Activated naive CD4-positive, alpha-beta T cell treated with anti-CD3 and anti-CD28 coated beads for 36 hours (primary cell): ENCODE data around the gene EGFL7. TPM values are rescaled to one million over a fixed set of nuclear protein-coding genes. Genes with fewer than 3 reads are reported as not detected.

ENCODE experiments used
- CTCF ChIA-PET: fragments of 350-600 bp; sonication (Branson Sonifier 250); formaldehyde crosslinking; loops from one replicate; lab custom pipeline; 2021; ENCODE audit warnings: antibody characterized with exemption; lab: Charles Lee
- DNase-seq: peaks from one replicate; pipeline ENCODE4 v3.0.0-alpha.2; 2020
- H3K27ac Mint-ChIP-seq: one replicate; pipeline ENCODE4 v1.8.0; 2021; ENCODE audit warnings: mild to moderate bottlenecking, mixed read lengths
- H3K27me3 Mint-ChIP-seq: one replicate; pipeline ENCODE4 v1.8.0; 2021; ENCODE audit warnings: low read depth, mixed read lengths
- H3K36me3 Mint-ChIP-seq: one replicate; pipeline ENCODE4 v1.8.0; 2021; ENCODE audit warnings: low read depth, mixed read lengths
- H3K4me1 Mint-ChIP-seq: one replicate; pipeline ENCODE4 v1.8.0; 2021; ENCODE audit warnings: low read depth, mixed read lengths
- H3K4me3 Mint-ChIP-seq: one replicate; pipeline ENCODE4 v1.8.0; 2021; ENCODE audit warnings: mild to moderate bottlenecking, moderate library complexity, mixed read lengths
- H3K9me3 Mint-ChIP-seq: one replicate; pipeline ENCODE4 v1.8.0; 2021; ENCODE audit warnings: mixed read lengths
- intact Hi-C: fragments of 100-400 bp; cut with micrococcal nuclease; formaldehyde crosslinking; loops from one replicate; pipeline ENCODE4 v1.15.1; 2023
- total RNA-seq, 2 experiments: library from RNA; stranded (reverse); gene quantifications; one replicate each; pipeline ENCODE4 v1.2.3, GENCODE V29; 2021

The EGFL7 gene
- total RNA-seq, 2 experiments from 2014 or later, result 0.25 to 0.52 TPM

DNA sequence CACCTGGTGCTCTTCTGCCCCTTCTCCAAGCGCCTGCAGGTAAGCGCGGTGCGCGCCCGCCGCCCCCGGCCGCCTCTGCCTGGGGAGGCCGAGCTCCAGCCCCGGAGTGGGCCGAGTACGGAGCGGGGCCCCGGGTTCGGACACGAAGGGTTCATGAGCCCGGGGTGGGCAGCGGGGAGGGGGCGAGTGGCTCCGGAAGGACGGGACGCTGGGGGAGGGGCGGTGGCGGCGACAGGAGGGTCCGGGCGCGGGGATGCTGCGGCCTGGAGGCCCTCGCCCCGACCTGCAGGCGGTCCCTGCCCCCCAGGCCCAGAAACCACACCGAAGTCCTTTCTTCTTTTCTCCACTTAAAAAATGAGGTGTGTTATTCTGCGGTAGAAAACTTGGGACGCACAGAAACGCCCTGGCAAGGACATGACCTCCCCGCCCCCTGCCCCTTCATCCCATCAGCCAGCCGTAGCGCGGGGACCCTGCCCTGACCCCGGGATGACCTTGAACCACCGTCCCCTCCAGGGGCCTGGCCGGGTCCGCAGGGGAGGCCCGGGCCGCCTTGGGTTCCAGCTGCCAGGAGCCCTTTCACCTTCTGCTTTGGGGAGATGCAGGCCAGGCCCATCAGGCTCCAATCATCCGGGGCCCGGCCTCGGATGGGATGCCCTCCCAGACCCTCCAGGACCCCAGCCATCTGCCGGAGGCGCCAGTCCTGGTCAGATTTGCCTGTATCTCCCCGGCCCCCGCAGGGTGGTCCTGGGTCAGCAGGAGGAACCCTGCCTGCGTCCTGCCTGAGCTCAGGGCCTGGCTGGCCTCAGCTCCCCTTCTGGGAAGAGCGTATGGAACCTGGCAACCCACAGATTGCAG, 50.2 kb downstream of the EGFL7 start:
- Mint-ChIP-seq H3K36me3 (no peaks in the 10 kb centered on the region), H3K27ac (no peak overlapping the region), H3K4me1 (peaks cover 4% of the 10 kb centered on the region), H3K27me3 (peaks cover 31% of the 10 kb centered on the region), H3K9me3 (no peaks in the 10 kb centered on the region), H3K4me3 (no peak overlapping the region)
- DNase-seq, result no peak
- CTCF ChIA-PET, result interaction anchor here (1.0 kb wide), 2 partner anchors 14 to 75 kb away, joined by 3 read pairs; no protein-coding TSS in a partner anchor
- intact Hi-C loops, result no loop called here

DNA sequence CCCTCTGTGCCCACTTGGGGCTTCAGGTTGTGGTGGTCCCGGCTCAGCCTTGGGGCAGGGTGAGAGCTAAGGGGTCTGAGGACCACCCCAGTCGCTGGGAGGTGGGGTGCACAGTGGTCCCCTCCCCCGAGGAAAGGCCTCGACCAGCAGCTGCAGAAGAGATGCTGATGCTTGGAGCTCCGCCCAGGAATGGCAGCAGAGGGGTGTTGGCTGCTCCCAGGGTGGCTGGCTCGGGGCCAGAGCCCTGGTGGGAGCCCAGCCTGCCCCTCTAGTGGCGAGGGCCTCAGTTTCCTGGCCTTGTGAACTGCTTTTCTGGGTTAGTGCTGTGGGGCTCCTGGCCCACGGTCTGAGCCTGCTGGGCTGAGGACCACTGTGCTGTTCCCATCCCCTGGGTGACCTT, 50.8 kb downstream of the EGFL7 start:
- DNase-seq, result no peak
- Mint-ChIP-seq H3K36me3 (no peaks in the 10 kb centered on the region), H3K27ac (no peak overlapping the region), H3K27me3 (peaks cover 29% of the 10 kb centered on the region), H3K4me3 (no peak overlapping the region), H3K9me3 (no peaks in the 10 kb centered on the region), H3K4me1 (peaks cover 4% of the 10 kb centered on the region)
- intact Hi-C loops, result no loop called here
- CTCF ChIA-PET, result interaction anchor here (1.0 kb wide), 2 partner anchors 14 to 74 kb away, joined by 3 read pairs; no protein-coding TSS in a partner anchor

DNA sequence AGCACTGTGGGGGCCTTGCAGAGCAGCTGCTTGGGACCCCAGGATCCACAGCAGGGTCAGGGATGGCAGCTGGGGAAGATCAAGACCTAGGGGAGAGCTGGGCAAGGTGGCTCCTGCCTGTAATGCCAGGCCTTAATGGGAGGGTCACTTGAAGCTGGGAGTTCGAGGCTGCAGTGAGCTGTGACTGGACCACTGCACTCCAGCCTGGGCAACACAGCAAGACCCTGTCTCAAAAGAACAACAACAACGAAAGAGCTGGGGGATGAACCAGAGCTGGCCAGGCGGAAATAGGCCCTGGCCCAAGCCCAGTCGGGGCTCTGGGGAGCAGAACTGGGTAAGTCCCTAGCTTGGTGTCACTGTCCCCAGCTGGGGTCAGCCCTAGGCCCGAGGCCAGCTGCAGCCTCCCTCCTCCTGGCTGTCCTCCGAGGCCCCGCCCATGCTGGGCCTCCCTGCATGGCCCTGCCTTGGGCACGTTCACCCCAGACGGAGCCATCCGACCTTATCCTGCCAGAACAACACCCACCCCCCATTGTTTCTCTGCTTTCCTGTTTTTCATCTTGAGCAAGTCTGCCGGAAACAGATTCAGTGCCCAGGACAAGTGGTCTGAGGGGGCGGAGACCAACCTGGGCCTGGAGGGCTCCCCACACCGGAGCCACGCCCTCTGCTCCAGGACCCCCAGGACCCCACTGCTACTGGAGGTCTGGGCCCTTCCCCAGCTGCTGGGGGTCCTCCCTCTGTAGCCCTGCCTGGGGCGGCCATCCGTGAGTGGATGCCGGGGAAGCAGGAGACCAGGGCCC, 51.6 kb downstream of the EGFL7 start:
- intact Hi-C loops, result no loop called here
- CTCF ChIA-PET, result interaction anchor here (0.8 to 1.0 kb wide), 2 partner anchors 8 to 73 kb away, joined by 3 read pairs; no protein-coding TSS in a partner anchor
- Mint-ChIP-seq H3K4me1 (peaks cover 4% of the 10 kb centered on the region), H3K27ac (no peak overlapping the region), H3K9me3 (no peaks in the 10 kb centered on the region), H3K4me3 (no peak overlapping the region), H3K36me3 (no peaks in the 10 kb centered on the region), H3K27me3 (peaks cover 29% of the 10 kb centered on the region)
- no peak for DNase-seq

DNA sequence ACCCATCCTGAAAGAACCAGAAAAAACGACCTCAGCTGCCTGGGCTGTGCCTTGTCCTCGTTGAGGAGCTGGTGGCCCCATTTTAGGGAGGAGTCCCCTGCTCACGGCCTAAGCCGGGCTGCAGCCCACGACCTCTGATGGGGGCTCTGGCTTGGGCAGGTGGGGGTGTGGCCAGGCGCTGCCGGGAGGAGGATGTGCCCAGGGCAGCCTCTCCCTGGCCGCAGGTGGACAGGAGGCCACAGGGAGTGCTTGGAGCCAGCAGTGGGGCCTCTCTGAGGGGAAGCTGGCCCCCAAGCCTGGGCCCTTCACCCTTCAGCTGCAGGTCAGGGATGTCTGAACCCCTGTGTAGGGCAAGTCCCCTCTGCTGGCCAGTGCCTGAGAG, 52.2 kb downstream of the EGFL7 start:
- H3K4me3 Mint-ChIP-seq, result no peak overlapping the region
- H3K9me3 Mint-ChIP-seq, result no peaks in the 10 kb centered on the region
- intact Hi-C loops, result no loop called here
- H3K27ac Mint-ChIP-seq, result no peak overlapping the region
- H3K4me1 Mint-ChIP-seq, result peaks cover 4% of the 10 kb centered on the region
- no peak for DNase-seq
- peaks cover 29% of the 10 kb centered on the region for H3K27me3 Mint-ChIP-seq
- CTCF ChIA-PET, result interaction anchor here (0.8 kb wide), 1 partner anchor 8 kb away, joined by 3 read pairs; no protein-coding TSS in a partner anchor
- no peaks in the 10 kb centered on the region for H3K36me3 Mint-ChIP-seq

DNA sequence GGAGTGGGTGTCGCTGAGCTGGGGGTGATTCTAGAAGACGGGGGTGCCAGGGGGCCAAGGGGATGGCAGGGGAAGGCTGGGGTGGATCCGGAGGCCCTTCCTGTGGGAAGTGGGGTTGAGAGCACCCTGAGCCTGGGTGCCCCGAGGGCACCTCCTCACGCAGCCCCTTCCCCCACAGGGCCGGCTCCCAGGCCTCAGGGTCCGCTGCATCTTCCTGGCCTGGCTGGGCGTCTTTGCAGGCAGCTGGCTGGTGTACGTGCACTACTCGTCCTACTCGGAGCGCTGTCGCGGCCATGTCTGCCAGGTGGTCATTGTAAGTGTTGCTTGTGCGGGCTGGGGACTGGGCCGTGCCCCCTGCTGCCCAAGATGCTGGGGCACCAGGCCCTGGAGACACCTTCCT, 54.7 kb downstream of the EGFL7 start:
- intact Hi-C loops, result no loop called here
- CTCF ChIA-PET, result interaction anchor here (0.6 kb wide), 1 partner anchor 279 kb away, joined by 3 read pairs; no protein-coding TSS in a partner anchor
- no peak for DNase-seq

DNA sequence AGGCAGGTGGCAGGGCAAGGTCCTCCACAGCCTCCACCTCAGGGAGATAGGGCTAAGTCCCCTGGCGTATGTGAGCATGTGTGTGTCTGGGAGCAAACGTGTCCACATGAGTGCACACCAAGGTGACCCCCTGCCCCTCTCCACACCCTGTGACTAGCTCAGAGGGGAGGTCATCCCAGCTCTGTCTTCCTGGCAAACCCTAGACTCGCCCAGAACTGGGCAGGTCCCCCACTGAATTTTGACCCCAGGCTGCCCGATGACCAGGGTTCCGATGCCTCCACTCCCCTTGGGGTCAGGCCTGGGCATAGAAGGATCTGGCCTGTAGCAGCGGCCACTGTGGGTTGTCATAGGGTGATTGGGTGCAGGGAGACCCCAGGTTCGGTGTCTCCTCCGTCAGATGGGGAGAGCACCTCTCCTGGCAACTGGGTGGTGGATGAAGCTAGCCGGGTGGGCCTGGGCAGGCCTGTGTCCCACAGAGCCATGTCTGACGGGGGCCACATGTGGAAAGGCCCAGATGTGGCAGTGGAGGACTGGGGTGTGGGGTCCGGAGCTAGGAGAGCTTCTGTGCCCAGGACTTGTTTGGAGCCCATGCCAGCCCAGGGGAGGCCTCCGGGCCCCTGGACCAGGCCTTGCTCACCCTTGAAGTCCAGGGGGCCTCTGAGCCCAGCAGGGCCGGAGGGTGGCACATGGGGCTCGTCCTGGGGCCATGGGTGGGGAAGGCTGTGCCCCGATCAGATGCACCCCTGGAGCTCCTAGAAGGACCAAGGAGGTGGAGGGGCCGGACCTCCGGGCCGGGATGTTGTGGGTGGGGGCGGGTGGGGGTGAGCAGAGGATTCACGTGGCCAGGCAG, 55.9 kb downstream of the EGFL7 start:
- intact Hi-C loops, result no loop called here
- peaks cover 12% of the 10 kb centered on the region for H3K27me3 Mint-ChIP-seq
- H3K36me3 Mint-ChIP-seq, result peaks cover 3% of the 10 kb centered on the region
- CTCF ChIA-PET, result no interaction called here
- DNase-seq, result no peak
- H3K4me1 Mint-ChIP-seq, result peaks cover 4% of the 10 kb centered on the region
- no peaks in the 10 kb centered on the region for H3K9me3 Mint-ChIP-seq
- H3K27ac Mint-ChIP-seq, result no peak overlapping the region
- H3K4me3 Mint-ChIP-seq, result no peak overlapping the region

More for the DNA sequence above, 54.7 kb downstream of the EGFL7 start:
- no peaks in the 10 kb centered on the region for H3K9me3 Mint-ChIP-seq
- peaks cover 15% of the 10 kb centered on the region for H3K27me3 Mint-ChIP-seq
- no peak overlapping the region for H3K27ac Mint-ChIP-seq
- H3K4me3 Mint-ChIP-seq, result no peak overlapping the region
- peaks cover 3% of the 10 kb centered on the region for H3K4me1 Mint-ChIP-seq
- peaks cover 1% of the 10 kb centered on the region for H3K36me3 Mint-ChIP-seq

DNA sequence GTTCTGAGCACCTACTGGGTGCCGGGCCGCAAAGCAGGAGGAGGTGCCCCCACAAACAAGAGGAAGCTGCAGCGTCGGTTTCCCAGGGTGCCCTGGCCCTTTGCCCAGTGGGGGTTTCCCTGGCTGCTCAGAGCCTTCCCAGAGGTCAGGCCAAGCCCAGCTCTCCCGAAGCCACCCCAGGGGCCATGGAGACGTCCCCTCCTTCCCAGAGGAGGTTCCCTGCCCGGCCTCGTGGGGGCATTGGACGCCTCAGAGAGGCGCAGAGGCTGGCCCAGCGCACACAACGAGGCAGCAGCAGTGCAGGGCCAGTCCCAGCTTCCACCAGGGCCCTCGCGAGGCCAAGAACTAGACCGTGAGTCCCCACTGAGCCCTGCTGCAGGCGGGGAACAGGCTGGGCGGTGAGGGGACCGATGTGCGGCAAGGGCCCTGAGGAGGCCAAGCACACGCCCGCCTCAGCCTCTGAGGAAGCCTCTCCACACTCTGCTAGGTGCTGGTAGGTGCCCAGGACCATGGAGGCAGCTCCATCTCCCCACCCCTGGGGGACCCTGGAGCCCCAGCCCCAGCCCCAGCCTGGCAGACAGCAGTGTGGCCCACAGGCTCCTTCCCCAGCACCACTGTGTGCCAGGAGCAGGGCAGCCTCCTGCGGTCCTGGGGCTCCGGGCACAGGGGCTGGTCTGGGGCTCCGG, 56.6 kb downstream of the EGFL7 start:
- Mint-ChIP-seq H3K9me3 (no peaks in the 10 kb centered on the region), H3K27me3 (peaks cover 6% of the 10 kb centered on the region), H3K27ac (no peak overlapping the region), H3K36me3 (peaks cover 10% of the 10 kb centered on the region), H3K4me1 (peaks cover 10% of the 10 kb centered on the region), H3K4me3 (no peak overlapping the region)
- DNase-seq, result no peak
- intact Hi-C loops, result no loop called here
- CTCF ChIA-PET, result no interaction called here

DNA sequence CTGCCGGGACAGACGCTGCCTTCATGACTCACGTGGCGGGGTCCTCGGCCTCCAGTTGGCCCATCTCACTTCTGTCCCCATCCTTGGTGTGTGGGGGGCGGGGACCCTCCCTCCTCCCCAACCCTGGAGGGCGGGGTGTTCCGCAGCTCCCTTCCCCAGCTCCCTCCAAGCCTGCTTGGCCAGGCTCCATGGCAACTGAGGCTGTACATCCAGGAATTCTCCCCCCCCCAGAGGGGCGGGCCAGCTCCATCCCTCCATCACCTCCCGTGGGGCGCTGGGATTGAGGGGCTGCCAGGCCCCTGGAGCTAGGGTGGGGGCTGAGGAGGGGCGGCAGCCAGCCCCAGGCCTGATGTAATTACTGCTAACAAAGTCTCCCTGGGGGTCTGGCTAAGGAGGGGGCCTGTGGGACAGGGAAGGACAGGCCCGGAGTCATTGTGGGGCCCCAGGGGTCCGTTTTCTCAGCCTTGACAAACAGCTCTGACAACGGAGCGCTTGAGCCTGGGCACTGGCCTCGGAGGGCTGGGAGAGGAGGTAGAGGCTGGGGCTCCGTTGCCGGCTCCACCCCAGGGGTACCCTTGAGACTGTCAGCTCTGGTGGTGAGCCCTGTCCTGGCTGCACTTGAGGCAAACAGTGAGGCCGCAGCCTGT, 57.7 kb downstream of the EGFL7 start:
- peaks cover 17% of the 10 kb centered on the region for H3K4me1 Mint-ChIP-seq
- H3K27me3 Mint-ChIP-seq, result peaks cover 4% of the 10 kb centered on the region
- H3K36me3 Mint-ChIP-seq, result peaks cover 18% of the 10 kb centered on the region
- no peaks in the 10 kb centered on the region for H3K9me3 Mint-ChIP-seq
- H3K27ac Mint-ChIP-seq, result no peak overlapping the region
- no peak overlapping the region for H3K4me3 Mint-ChIP-seq
- CTCF ChIA-PET, result no interaction called here
- intact Hi-C loops, result no loop called here
- DNase-seq, result no peak

DNA sequence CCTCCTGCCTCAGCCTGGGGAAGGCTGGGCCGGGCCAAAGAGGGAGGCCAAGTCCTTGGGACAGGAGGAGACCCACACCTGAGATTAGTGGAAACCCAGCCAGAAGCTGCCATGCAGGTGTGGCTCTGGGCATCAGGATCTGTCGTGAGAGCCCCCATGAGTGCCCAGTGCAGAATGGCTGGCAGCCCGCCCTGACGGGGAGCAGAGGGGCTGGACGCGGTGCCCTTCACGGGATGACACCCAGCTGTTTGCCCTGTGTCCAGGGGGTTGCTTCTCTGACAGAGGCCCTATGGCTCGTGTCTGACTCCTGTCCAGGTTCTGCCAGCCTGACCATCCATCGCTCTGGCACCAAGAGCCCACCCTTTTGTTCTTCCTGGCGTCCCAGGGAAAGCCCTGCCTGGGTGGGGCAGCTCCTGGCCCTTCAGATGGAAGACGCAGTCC, 58.2 kb downstream of the EGFL7 start:
- CTCF ChIA-PET, result no interaction called here
- no peak overlapping the region for H3K4me3 Mint-ChIP-seq
- intact Hi-C loops, result no loop called here

DNA sequence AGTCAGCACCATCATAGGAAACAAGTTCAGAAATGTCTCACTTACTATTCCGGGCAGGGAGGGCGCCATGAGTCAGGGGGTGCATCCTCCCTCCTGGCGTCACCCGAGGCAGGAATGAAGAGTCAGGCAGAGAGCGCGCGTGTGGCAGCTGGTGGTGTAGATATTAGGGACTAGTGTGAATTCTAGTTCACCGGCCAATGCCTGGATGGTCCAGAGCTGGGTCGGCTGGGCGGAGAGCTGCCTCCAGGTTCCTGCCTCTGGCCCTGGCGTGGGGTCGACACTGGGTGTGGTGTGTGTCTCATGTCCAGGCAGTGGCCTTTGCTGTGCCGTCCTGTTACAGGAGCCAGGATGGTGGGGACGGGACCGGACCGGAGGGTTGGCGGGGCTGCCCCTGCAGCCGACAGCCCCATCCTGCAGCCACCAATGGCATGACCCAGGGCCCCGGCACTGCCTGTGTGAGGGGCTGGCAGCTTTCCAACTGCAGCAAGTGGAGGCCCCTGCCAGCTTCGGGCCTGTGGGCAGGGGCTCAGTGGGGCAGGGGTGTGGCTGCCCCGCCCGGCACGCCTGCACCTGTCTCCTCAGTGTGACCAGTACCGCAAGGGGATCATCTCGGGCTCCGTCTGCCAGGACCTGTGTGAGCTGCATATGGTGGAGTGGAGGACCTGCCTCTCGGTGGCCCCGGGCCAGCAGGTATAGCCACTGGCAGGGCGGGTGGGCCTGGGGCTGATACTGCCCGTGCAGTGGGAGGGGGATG, 58.8 kb downstream of the EGFL7 start:
- CTCF ChIA-PET, result interaction anchor here (0.6 kb wide), 1 partner anchor 24 kb away, joined by 3 read pairs; no protein-coding TSS in a partner anchor
- intact Hi-C loops, result no loop called here

More for the DNA sequence above, 58.2 kb downstream of the EGFL7 start:
- H3K27me3 Mint-ChIP-seq, result peaks cover under 1% of the 10 kb centered on the region
- DNase-seq, result no peak
- peaks cover 22% of the 10 kb centered on the region for H3K4me1 Mint-ChIP-seq
- H3K9me3 Mint-ChIP-seq, result no peaks in the 10 kb centered on the region
- H3K36me3 Mint-ChIP-seq, result peaks cover 22% of the 10 kb centered on the region
- no peak overlapping the region for H3K27ac Mint-ChIP-seq

More for the DNA sequence above, 58.8 kb downstream of the EGFL7 start:
- no peak overlapping the region for H3K27ac Mint-ChIP-seq
- peaks cover 28% of the 10 kb centered on the region for H3K4me1 Mint-ChIP-seq
- H3K9me3 Mint-ChIP-seq, result no peaks in the 10 kb centered on the region
- H3K36me3 Mint-ChIP-seq, result peaks cover 28% of the 10 kb centered on the region
- DNase-seq, result no peak
- no peak overlapping the region for H3K4me3 Mint-ChIP-seq
- no peaks in the 10 kb centered on the region for H3K27me3 Mint-ChIP-seq
